Measurements from ENCODE around the gene TMEM47.

Gene TMEM47

GRCh38 chrX:34656842-34657725 is at the start of gene TMEM47:
TSS of gene TMEM47 (minus strand) at chrX:34657285. CDS start at chrX:34657029, 256 bp downstream.
- DNase-seq, result no peak

- DNase-seq, result no peak
Observed at GRCh38 chrX:34687095-34687494, 30.0 kb upstream of the TMEM47 start.

- DNase-seq, result no peak
Observed at GRCh38 chrX:34659575-34659974, 2.5 kb upstream of the TMEM47 start.

GRCh38 chrX:34658326-34658725 is 1.2 kb upstream of the TMEM47 start:
- no peak for DNase-seq

GRCh38 chrX:34657726-34658070 is 613 bp upstream of the TMEM47 start:
- DNase-seq, result no peak

GRCh38 chrX:34656467-34656841 is 631 bp downstream of the TMEM47 start:
- no peak for DNase-seq

GRCh38 chrX:34655501-34656455 is 1.3 kb downstream of the TMEM47 start:
- DNase-seq, result no peak

- no peak for DNase-seq
Observed at GRCh38 chrX:34654696-34655490, 2.2 kb downstream of the TMEM47 start.

GRCh38 chrX:34653811-34654210 is 3.3 kb downstream of the TMEM47 start:
- no peak for DNase-seq

GRCh38 chrX:34642849-34643248 is 14.2 kb downstream of the TMEM47 start:
- no peak for DNase-seq

- DNase-seq, result no peak
Observed at GRCh38 chrX:34638116-34638515, 19.0 kb downstream of the TMEM47 start.

GRCh38 chrX:34634349-34634748 is 22.7 kb downstream of the TMEM47 start:
- no peak for DNase-seq

- no peak for DNase-seq
Observed at GRCh38 chrX:34632384-34632783, 24.7 kb downstream of the TMEM47 start.

GRCh38 chrX:34631479-34632220 is 25.4 kb downstream of the TMEM47 start:
- no peak for DNase-seq

- no peak for DNase-seq
Observed at GRCh38 chrX:34629572-34629971, 27.5 kb downstream of the TMEM47 start.

GRCh38 chrX:34624416-34624815 is 32.7 kb downstream of the TMEM47 start:
- no peak for DNase-seq

GRCh38 chrX:34619920-34620319 is 37.2 kb downstream of the TMEM47 start:
- DNase-seq, result no peak

- DNase-seq, result no peak
Observed at GRCh38 chrX:34612036-34612435, 45.0 kb downstream of the TMEM47 start.

GRCh38 chrX:34598362-34598761 is 58.7 kb downstream of the TMEM47 start:
- DNase-seq, result no peak

- no peak for DNase-seq
Observed at GRCh38 chrX:34586936-34587335, 70.1 kb downstream of the TMEM47 start.

- DNase-seq, result no peak
Observed at GRCh38 chrX:34586346-34586911, 70.7 kb downstream of the TMEM47 start.

GRCh38 chrX:34585561-34585960 is 71.5 kb downstream of the TMEM47 start:
- no peak for DNase-seq

Data from activated T-cell treated with anti-CD3 and anti-CD28 coated beads, Interleukin-2, amount 50 U/mL, for 48 hours (primary cell).